COLO668 (cell line): Measurements from ENCODE around the gene LIMS1.
A peak's percentile ranks its signal among the peaks of the same experiment; 100 is the strongest.
"Not testable (repeated sequence)": the region's sequence is repeated elsewhere in the genome, so short reads cannot be mapped to it uniquely, and the experiment has no call there.

Experiments
- DNase-seq: peaks from one replicate; lab custom pipeline; 2025; ENCODE audit not compliant: unreplicated experiment; lab: John Stamatoyannopoulos, UW

The LIMS1 gene

DNA sequence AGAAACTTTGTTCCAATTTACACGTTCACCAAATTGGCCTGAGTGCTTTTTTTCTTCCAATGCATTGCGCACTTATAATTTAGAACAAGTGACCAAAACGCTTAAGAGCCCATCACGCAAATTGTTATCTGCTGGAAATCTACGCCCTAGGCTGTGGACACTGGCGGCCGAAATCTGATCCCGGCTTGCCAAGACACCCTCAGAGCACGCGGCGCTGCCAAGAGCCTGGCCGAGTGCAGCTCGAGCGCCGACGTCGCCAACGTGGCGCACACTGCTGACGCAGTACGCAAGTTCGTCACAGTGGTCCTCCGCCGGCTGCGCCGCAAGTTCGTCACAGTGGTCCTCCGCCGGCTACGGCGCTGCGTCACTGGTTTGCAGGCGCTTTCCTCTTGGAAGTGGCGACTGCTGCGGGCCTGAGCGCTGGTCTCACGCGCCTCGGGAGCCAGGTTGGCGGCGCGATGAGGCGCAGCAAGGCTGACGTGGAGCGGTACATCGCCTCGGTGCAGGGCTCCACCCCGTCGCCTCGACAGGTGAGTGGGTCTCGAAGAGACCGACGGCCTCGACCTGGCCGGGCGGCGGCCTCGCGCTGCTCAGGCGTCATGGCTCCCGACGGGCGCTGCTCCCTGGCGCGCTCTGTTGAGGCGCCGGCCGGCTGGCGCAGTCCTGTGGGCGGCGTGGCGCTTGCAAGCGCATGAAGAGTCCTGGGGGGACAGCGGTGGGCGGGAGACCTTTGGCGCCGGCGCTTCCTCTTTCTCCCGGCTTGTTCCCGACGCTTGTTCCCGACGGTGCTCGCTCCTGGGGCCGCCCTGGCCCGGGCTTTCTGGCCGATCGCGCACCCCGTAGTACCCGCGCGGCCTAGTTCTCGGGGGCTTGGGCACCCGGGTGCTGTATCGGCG lies 185.1 kb downstream of the LIMS1 start, which contains the start of gene RANBP2:
TSS of gene RANBP2 (plus strand) at position 334 of the 896 bp plus-strand sequence. CDS start at position 459, 125 bp downstream.
- peak; percentile 97 for DNase-seq

DNA sequence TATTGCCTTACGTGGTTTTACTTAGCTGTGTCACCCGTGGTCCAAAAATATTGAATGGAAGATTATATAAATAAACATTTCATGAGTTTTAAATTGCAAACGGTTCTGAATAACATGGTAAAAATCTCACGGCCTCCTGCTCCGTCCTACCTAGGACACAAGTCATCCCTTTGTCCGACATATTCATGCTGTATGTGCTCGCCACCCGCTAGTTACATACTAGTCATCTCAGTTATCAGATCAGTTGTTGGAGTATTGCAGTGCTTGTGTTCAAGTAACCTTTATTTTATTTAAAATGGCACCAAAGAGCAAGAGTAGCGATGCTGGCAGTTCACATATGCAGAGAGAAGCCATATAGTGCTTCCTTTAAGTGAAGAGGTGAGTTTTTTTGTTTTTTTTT lies 191.8 kb downstream of the LIMS1 start:
- DNase-seq = not testable (repeated sequence)

DNA sequence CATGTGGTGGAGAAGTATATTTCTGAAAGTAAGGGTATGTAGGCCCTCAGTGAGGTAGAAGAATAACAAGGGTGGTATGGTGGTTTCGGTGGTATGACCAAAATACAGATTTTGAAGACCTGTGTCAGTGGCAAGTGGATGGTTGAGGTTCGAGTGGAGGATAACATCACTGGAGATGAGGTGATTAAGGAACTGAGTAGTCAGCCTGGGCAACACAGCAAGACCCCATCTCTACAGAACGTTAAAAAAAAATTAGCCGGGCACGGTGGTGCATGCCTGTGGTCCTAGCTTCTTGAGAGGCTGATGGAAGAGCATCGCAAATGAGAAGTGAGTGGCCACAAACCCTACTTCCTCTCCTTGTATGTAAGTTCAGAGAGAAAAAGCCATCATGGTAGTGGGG lies 200.4 kb downstream of the LIMS1 start:
- not testable (repeated sequence) for DNase-seq
